ENCODE results near the gene KCNN4. TPM values are rescaled to one million over a fixed set of nuclear protein-coding genes. Genes with fewer than 3 reads are reported as not detected.

KCNN4 gene
- total RNA-seq, 1 experiment from 2014 or later: not detected

DNA sequence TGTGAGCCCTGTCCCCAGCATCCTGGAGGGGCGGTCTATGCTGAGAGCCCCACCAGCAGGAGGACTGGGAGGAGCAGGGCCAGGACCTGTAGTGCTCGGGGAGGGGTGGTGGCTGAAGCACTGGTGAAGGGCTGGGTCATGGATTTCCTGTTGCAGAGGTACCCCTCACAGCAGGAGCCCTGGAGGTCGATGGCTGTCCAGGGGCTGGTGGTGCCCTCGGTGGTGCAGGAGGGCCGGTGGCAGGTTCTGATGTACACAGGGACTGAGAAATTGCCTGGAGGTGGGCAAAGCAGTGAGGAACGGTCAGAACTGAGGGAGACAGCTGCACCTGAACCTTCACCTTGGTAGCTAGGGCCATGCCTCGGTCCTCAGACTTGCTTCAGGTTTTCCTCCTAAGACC lies 16.8 kb upstream of the KCNN4 start:
- intact Hi-C loops (cut with micrococcal nuclease; ENCODE audit: unreplicated experiment): no loop called here
- POLR2A ChIA-PET (ENCODE audit: low non-redundant PET): interaction anchor here (0.6 kb wide), 1 partner anchor 43 kb away, joined by 5 read pairs; the partner anchor contains the start of gene SMG9

DNA sequence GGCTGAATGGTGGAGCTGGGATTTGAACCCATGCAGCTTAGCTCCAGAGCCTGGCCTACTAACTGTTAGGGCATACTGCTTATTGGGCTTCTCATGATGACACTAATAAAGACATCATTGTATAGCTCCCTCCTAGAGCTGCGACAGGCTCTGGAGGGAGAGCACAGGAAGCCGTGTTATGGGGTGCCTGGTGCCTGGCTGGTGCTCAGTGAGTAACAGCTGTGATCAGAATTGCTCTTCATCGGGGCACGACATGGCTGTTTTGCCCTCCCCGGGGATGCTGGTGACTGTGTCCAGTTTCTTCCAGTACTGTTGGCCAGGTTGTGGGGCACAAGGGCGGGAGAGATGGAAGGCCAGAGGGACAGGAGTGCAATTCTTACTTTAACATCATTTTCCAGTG lies 16.3 kb upstream of the KCNN4 start:
- Histone ChIP-seq H3K4me3 (ENCODE audit: low read depth, low read length, poor library complexity, severe bottlenecking) (no peak overlapping the region), H3K4me1 (ENCODE audit: insufficient read depth, low read length, poor library complexity, severe bottlenecking) (no peaks in the 10 kb centered on the region), H3K27me3 (replicated peaks; ENCODE audit: insufficient read depth, low read depth, low read length, poor library complexity) (peaks cover 5% of the 10 kb centered on the region), H3K9me3 (ENCODE audit: low read depth, low read length, poor library complexity, severe bottlenecking) (no peaks in the 10 kb centered on the region), H3K36me3 (ENCODE audit: insufficient read depth, low read length, poor library complexity, severe bottlenecking) (no peaks in the 10 kb centered on the region), H3K27ac (ENCODE audit: low read depth, low read length, poor library complexity, severe bottlenecking) (no peak overlapping the region)
- BruUV-seq (replicated peaks): no TSS peak
- intact Hi-C loops (cut with micrococcal nuclease; ENCODE audit: unreplicated experiment): no loop called here
- ChIA-PET CTCF (no interaction called here), POLR2A (ENCODE audit: low non-redundant PET) (no interaction called here)
- DNase-seq (ENCODE audit: low spot score): no peak
- TF ChIP-seq, protein P1, sequence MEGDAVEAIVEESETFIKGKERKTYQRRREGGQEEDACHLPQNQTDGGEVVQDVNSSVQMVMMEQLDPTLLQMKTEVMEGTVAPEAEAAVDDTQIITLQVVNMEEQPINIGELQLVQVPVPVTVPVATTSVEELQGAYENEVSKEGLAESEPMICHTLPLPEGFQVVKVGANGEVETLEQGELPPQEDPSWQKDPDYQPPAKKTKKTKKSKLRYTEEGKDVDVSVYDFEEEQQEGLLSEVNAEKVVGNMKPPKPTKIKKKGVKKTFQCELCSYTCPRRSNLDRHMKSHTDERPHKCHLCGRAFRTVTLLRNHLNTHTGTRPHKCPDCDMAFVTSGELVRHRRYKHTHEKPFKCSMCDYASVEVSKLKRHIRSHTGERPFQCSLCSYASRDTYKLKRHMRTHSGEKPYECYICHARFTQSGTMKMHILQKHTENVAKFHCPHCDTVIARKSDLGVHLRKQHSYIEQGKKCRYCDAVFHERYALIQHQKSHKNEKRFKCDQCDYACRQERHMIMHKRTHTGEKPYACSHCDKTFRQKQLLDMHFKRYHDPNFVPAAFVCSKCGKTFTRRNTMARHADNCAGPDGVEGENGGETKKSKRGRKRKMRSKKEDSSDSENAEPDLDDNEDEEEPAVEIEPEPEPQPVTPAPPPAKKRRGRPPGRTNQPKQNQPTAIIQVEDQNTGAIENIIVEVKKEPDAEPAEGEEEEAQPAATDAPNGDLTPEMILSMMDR (conservative IDR thresholded peaks at IDR 0.05; ENCODE audit: low read depth, low read length): no peak
- no peak for TF ChIP-seq EZH2 (IDR thresholded peaks at IDR 0.05; ENCODE audit: borderline replicate concordance, low read depth, low read length, poor library complexity, severe bottlenecking)

More for the DNA sequence above, 16.8 kb upstream of the KCNN4 start:
- no peaks in the 10 kb centered on the region for H3K9me3 ChIP-seq (ENCODE audit: low read depth, low read length, poor library complexity, severe bottlenecking)
- no peak for TF ChIP-seq EZH2 (IDR thresholded peaks at IDR 0.05; ENCODE audit: borderline replicate concordance, low read depth, low read length, poor library complexity, severe bottlenecking)
- TF ChIP-seq, protein P1 (conservative IDR thresholded peaks at IDR 0.05; ENCODE audit: low read depth, low read length): no peak
- CTCF ChIA-PET: no interaction called here
- no TSS peak for BruUV-seq (replicated peaks)
- H3K36me3 ChIP-seq (ENCODE audit: insufficient read depth, low read length, poor library complexity, severe bottlenecking): no peaks in the 10 kb centered on the region
- H3K4me3 ChIP-seq (ENCODE audit: low read depth, low read length, poor library complexity, severe bottlenecking): no peak overlapping the region
- peaks cover 5% of the 10 kb centered on the region for H3K27me3 ChIP-seq (replicated peaks; ENCODE audit: insufficient read depth, low read depth, low read length, poor library complexity)
- H3K4me1 ChIP-seq (ENCODE audit: insufficient read depth, low read length, poor library complexity, severe bottlenecking): no peaks in the 10 kb centered on the region
- H3K27ac ChIP-seq (ENCODE audit: low read depth, low read length, poor library complexity, severe bottlenecking): no peak overlapping the region
- DNase-seq (ENCODE audit: low spot score): no peak

DNA sequence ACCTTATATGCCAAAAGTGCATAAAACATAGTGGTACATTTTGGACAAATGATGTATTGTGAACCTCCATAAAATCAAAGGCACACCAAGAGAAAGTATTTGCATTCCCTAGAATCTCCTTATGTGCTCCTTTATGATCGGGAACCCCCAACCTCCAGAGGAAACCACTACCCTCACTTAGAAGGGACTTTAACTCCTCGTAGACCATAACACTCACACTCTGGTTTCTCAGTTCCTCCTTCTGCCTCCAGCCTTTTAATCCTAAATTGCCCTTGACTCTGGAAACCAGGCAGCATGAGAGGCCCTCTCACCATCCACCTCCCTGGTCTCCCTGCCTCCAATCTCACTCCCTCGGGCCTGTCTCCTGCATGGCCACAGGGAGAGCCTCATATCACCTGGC lies 9.8 kb upstream of the KCNN4 start:
- no TSS peak for BruUV-seq (replicated peaks)

More for the DNA sequence above, 9.8 kb upstream of the KCNN4 start:
- no peaks in the 10 kb centered on the region for H3K4me1 ChIP-seq (ENCODE audit: insufficient read depth, low read length, poor library complexity, severe bottlenecking)
- H3K4me3 ChIP-seq (ENCODE audit: low read depth, low read length, poor library complexity, severe bottlenecking): no peak overlapping the region
- no peaks in the 10 kb centered on the region for H3K9me3 ChIP-seq (ENCODE audit: low read depth, low read length, poor library complexity, severe bottlenecking)
- H3K36me3 ChIP-seq (ENCODE audit: insufficient read depth, low read length, poor library complexity, severe bottlenecking): no peaks in the 10 kb centered on the region
- CTCF ChIA-PET: no interaction called here
- no peak overlapping the region for H3K27ac ChIP-seq (ENCODE audit: low read depth, low read length, poor library complexity, severe bottlenecking)
- TF ChIP-seq, protein P1 (conservative IDR thresholded peaks at IDR 0.05; ENCODE audit: low read depth, low read length): no peak
- TF ChIP-seq EZH2 (IDR thresholded peaks at IDR 0.05; ENCODE audit: borderline replicate concordance, low read depth, low read length, poor library complexity, severe bottlenecking): no peak
- peaks cover 5% of the 10 kb centered on the region for H3K27me3 ChIP-seq (replicated peaks; ENCODE audit: insufficient read depth, low read depth, low read length, poor library complexity)
- intact Hi-C loops (cut with micrococcal nuclease; ENCODE audit: unreplicated experiment): no loop called here
- DNase-seq (ENCODE audit: low spot score): no peak
- POLR2A ChIA-PET (ENCODE audit: low non-redundant PET): no interaction called here

All from A673 (cell line).